GM12801 (cell line): ENCODE results near the gene PCMT1.

Experiments
- CTCF ChIP-seq: IDR thresholded peaks from one replicate; pipeline ENCODE4 v1.5.1; 2011; ENCODE audit warnings: control low read depth; ENCODE audit not compliant: insufficient read length; ENCODE audit errors: extremely low read depth

The PCMT1 gene

DNA sequence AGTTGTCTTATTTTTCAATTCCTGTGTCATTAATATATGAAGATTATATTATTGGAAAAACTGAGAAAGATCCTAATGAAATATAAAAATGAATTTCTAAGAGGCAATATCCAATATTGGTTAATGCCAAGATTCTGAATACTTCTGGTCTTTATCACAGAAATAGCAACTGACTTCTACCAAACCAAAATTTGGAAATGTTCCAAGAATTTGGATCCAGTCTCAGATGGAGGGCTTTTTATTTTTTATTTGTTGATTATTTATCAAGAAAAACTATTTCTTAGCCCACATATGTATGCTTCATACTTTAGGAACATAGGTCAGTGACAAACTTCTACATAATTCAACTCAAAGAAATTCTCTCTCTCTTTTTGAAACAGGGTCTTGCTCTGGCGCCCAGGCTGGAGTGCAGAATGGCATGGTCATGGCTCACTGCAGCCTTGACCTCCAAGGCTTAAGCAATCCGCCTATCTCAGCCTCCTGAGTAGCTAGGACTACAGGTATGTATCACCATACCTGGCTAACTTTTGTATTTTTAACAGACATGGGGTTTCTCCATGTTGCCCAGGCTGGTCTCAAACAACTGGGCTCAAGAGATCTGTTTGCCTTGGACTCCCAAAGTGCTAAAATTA, 16.3 kb upstream of the PCMT1 start:
- no peak for TF ChIP-seq CTCF

DNA sequence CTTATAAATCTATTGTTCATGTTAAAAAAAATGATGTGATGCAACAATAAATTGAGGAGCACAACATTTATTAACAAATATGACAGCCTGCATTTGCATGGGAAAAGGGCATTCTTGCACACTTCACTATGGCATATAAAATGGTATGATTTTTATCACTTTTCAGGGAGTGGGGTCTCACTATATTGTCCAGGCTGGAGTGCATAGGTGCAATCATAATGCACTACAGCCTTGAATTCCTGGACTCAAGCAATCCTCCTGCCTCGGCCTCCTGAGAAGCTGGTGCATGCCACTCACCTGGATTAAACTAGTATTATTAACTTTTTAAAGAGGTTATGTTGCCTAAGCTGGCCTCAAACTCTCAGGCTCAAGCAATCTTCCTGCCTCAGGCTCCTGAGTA, 14.6 kb upstream of the PCMT1 start:
- TF ChIP-seq CTCF, result no peak

DNA sequence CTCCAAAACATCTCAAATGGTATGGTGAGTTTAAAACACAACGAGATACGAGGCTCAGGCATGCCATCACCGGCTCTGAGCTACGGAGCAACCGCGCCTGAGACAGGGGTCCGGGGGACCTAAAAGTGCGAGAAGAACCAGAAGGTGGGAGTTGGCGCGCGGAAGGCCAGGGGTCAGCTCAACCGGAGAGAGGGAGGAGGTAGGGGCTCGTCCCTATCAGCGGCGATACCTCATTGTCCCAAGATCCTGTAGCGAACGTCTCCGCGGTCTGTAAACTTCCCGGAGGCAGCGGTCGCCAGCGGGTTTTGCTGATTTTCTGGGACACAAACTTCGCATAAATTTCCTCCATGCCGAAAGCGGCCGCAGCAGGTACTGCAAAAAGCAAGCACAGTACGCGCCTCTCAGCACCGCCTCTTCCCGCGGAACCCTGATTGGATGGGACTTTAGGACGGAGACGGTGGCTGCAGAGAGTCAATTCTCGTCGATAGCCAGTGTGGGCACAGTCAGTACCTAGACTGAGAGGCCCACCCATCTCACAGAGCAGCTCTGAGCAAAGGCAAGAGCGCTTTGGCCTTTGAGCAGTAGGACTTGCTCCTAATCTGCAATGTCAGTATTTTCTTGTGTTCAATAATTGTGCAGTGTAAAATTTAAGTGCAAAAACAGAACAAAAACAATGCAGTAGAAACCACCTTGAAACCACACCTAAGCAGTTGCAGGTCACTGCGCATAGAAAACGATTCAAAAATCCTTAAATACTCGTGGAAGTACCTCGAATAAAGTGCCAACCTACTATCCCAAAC, 3.2 kb upstream of the PCMT1 start, which contains the start of gene NUP43:
Gene NUP43 (minus strand): TSS at position 383 of the 800 bp plus-strand sequence. CDS start 34 bp downstream, at position 349.
- TF ChIP-seq CTCF, result no peak

GRCh38 chr6:149750136-149750609, 632 bp downstream of the PCMT1 start:
- no peak for TF ChIP-seq CTCF

- no peak for TF ChIP-seq CTCF
These were observed 1.7 kb downstream of the PCMT1 start for GRCh38 chr6:149751239-149751638.

DNA sequence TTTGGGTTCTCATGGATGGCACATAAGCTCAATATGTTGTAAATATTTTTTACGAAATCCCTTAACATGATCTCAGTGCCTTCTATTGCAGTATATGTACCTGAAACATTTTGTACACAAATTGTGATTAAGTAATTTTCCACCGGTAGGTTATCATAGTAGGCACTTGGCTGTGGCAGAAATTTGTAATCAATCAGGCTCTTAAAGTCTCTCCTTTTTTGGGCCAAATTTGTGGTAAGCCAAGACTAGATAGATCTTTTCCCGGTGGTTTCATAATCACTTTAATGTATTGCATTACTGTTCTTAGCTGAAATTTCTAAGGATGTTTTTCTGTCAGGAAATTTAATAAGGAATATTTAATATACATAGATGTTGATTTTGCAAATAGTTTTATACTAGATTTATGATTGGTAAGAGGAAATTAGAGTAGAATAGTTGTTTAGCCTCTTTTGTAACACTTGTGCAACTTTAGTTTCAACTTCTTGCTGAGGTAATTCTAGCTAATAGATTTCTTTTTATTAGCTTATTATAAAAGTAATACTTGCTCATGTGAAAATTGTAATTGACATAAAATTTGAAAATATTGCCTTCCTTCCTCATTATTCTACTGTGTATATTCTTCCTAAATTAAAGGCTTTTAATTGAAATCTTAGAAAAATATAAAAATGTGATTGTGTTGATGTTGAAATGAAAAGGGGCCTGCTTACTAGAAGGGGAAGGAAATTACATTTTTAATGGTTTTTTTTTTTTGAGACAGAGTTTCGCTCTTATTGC, 3.2 kb downstream of the PCMT1 start:
- no peak for TF ChIP-seq CTCF

DNA sequence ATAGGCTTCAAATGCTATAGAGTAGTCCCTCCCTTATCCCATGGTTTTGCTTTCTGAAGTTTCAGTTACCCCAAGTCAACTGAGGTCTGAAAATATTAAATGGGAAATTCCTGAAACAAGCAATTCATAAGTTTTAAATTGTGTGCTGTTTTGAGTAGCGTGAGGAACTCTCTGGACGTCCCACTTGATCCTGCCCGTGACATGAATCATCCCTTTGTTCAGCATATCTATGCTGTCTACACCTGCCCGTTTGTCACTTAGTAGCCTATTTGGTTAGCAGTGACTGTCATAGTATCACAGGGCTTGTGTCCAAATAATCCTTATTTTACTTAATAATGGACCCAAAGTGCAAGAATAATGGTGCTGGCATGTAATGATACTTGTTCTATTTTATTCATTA, 5.0 kb downstream of the PCMT1 start:
- TF ChIP-seq CTCF, result no peak
